DMS 273 (cell line): ENCODE data around the gene PPP2R2C.

Experiments used
- DNase-seq: peaks from one replicate; lab custom pipeline; 2025; ENCODE audit not compliant: unreplicated experiment; lab: John Stamatoyannopoulos, UW

Gene PPP2R2C

DNA sequence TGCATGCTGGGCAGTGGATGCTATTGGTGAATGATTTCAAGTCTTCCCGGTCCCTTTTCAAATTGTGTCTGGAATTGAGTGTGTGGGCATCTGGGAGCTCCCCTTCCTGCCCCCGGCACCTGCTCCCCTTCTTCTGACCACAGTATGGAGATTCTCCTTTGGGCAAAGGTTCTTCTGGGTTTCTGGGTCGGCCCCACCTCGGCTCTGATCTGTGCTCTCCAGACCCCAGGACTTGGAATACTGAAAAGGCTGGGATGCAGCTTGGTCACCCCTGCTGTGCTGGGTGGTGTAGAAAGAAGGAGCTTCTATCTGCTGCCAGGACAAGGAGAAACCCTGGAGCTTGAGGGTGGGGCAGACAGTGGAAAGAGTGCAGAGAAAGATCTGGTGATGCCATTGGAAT lies 124.0 kb downstream of the PPP2R2C start:
- no peak for DNase-seq

DNA sequence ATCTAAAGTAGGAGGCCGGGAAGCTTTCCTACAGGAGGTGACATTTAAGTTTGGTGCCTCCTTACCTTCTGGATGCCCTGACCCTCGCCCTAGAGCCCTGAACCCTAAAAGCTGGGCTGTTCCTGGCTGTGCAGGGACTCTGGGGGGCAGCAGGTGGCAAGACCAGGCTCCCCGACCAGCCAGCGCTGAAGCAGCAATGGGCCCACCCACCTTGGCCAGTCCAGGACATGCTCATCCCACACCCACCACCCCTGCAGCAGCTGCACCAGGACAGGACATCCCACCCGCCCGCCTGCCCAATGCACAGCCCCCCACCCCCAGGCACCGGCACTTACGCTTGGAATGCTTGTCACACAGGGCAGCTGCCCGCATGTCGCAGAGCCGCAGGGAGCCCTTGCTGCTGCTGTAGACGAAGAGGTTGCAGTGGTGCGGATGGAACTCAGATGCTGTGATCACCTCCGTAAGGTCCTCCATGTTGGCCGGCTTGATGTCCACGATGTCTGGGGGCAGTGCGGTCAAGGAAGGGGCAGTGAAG lies 124.8 kb downstream of the PPP2R2C start:
- DNase-seq = no peak

DNA sequence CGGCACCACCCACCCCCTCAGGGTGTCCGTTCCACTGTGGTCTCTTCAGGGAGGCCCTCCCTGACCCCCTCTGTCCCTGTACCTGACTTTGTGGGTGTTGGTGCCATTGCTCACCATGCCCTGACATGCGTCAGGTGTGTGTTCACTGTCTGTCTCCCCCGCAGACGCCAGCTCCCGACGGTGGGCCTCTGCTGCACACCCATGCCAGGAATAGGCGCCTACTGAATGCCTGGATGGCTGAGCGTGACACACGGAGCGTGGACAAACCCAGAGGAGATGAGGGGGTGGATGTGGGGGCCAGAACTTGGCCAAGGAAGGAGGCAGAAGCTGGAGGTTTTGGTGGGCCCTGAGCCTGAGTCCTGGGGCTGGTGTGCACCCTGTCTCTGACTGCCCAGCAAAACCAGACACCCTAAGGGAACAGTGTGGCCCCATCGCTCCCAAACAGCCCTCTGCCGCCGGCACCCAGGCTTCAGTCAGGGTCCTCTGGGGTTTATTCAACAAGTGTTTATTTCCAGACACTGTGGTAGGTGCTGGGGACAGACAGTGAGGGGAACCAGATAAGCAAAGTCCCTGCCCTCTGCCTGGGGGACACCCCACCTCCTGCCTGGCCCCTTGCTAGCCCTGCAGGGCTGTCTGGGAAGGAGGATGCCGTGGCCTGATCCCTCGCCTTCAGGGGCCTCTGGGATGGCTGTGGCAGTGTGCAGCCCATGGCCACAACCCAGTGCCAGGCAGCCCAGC lies 125.9 kb downstream of the PPP2R2C start:
- DNase-seq = no peak

DNA sequence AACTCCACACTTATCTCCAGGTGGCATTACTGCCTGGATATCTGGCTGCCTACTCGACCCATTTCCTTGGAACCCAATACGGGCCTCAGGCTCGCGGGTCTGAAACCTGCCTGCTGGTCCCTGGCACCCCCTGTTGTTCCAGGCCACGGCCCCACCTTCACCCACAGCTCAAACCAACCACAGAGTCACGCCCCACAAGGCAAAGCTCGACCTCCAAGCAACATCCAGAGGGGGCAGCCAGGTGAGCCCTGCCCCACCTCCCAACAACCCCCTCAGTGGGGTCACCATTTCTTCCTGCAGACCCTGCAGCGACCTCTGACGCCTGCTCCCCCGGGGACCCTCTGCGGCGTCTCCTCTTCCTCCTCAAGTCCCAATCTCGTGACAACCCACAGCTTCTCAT lies 126.5 kb downstream of the PPP2R2C start:
- DNase-seq = no peak

DNA sequence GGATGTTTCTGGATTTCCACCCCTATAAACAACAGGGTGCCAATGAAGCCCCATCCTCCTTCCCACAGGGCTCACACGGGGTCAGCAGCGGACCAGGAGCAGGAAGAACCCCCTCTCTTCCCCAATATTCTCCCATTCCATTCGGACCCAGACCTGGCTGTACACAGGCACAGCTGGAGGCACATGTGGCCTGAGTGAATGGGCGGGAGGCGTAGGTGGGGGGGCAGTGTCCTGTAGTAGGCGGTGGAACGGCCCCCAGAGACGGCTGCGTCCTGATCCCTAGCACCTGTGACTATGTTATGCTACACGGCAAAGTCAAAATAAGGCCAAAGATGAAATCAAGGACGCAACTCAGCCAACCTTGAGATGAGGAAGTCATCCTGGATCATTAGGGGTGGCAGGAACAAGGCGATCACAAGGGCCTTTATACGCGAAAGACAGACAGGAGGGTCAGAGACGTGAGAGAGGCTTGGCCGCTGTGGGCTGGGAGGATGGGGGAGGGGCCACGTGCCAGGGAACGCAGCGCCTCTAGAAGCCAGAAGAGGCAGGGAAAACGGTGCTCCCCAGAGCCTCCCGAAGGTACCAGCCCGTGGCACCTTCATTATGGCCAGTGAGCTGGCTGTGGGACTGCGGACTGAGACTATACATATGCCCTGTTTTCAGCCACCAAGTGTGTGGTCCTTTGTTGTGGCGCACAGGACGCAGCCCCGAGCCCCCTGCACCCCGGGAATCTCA lies 127.2 kb downstream of the PPP2R2C start:
- no peak for DNase-seq

DNA sequence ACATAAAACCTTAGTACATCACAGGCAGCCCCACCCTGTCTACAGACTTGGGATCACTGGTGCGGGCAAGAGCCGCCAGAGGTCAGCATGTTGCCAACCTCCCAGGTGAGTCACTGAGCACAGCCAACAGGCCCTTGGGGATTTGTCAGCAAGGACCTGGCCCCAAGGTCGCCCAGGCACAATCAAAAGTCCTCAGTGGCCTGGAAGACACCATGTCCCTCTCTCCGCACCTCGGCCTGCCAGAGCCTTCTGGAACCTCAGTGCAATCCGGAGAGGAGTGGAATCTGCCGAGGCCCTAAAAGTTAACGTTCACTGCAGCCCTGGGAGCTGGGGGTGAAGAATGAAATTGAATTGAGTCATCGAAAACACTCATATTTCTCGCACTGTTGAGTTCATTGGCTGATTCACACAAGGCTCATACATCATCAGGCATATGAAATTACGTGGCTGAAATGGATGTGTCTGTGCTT lies 128.4 kb downstream of the PPP2R2C start:
- DNase-seq = peak; percentile 17

DNA sequence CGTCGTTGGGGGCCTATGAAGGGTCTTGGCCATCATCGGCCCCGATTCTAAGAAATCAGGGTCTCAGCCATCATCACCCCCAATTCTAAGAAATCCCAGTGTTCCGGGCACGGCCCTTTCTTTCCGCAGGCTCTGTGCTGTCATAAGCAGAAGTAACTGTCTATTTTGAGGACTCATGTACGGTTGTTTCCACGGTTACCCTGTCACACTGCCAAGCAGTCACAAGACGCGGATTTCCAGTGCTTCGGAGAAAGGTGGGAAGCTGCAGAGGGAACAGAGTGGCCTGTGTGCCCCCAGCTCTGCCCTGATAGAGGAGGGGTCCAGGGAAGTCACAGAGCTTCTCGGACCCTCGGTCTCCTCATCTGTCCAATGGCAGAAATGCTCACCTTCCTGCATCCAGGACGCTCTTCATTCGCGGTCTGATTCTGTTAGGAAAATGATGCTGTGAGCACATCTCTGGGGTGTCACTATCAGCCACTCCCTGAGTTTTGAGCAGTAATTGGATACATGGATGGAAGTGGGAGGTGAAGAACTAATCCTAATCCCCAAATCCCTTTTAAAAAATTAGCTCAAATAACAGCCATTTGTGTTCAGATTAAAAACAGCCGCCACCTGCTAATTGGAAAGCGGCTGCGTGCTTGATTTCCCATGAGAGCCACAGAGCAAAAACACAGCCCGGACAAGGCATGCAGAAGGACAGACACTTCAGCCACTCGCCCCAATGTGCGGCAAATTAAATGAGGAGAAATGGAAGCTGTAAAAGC lies 129.7 kb downstream of the PPP2R2C start:
- DNase-seq = peak; percentile 64

DNA sequence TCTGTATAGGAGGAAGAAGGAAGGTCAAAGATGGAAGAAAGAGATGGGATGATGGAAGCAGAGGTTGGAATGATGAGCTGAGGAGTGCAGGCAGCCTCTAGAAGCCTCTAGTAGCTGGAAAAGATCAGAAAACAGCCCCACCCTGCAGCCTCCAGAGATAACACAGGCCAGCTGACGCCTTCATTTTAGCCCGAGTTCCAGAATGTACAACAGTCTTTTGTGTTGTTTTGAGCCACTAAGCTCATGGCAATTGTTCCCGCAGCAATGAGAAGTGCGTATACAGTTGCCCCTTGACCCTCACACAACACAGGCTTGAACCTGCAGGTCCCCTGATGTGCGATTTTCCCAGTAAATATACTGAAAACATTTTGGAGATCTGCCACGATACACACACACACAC lies 130.7 kb downstream of the PPP2R2C start:
- DNase-seq = no peak

DNA sequence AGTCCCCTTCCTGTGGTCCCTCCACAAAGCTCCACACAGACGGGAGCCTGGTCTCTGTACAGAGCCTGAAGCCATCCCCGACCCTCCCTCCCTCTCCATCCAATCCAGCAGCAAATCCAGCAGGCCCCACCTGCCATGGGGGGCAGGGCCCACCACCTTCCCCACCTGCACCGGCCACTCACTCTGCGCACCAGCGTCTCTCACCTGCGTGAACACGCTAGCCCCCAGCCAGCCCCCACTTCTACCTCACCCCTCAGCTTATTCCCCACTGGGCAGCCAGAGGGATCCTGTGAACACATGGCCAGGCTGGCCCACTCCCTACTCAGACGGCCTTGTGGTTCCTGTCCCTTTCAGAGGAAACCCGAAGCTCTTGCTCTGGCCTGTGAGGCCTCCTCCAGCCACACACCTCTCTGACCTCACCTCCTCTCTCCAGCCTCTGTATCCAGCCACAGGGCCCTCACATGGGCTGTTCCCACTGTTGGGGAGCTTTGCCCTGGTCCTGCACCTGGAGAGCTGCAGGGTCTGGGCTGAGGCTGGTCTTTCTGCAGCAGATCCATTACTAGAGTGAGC lies 131.9 kb downstream of the PPP2R2C start:
- no peak for DNase-seq

DNA sequence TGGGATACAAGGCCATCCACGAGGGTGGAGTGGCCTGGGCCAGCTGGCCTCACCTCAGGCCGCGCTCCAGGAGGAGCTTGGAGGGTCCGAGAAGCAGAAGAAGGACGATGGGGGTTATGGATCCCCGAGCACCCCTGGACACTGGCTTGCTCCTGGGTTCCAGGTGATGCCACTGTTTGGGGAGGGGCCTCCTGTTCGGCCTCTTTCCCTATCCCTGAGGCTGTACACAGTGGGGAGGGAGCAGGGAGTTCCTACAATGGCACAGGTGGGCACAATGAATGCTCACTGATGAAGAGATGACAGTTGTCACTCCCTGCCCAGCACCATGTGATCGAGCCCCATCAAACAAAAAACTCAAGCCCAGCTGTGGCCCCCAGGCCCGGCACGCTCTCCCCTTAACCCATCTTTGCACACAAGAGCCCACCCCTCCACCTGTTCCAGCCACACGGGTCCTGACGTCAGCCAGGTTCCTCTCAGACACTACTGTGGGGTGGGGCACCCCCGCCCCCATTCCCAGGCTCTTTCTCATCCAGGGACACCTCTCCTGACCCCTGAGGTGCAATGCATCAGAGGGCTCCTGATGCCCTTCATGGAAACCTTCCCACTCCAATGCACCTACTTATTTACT lies 132.5 kb downstream of the PPP2R2C start:
- no peak for DNase-seq

DNA sequence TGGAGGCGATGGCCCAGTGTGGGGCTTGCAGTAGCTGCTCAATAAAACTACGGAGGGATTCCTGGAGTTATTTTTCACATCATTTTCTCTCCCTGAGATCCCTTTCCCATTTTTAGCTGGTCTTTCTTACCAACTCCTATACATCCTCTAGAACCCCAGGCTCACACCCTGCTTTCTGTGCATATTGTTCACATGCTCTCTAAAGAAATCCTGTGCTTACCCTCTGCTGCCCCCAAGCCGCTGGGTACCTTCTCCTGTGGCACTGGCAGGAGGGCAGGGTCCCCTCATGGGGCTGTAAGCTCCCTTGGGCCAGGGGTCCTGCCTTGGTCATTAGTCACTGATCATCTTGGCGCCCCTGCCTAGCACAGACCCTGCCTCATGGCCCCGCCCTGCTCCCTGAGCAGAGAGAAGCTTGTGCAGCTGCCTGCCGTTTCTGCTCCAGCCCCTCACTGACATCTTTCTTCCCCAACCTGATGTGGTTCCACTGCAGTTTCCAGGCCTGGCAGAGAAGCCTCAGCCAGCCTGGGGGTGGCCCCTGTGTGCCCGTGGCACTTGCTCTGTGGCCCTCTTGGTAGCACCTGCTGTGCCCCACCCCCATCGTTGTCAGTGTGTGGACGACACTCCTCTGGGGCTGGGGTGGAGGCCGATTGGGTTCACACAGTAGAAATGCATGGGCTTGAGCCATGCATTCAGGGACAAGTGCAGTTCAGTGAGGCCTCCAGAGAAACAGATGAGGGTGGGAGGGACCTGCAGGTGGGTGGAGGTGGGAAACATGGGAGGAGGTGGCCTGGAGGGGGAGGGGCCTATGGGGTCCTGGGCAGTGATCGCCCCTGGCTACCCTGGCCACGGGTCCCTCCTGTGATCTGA lies 133.2 kb downstream of the PPP2R2C start:
- no peak for DNase-seq

DNA sequence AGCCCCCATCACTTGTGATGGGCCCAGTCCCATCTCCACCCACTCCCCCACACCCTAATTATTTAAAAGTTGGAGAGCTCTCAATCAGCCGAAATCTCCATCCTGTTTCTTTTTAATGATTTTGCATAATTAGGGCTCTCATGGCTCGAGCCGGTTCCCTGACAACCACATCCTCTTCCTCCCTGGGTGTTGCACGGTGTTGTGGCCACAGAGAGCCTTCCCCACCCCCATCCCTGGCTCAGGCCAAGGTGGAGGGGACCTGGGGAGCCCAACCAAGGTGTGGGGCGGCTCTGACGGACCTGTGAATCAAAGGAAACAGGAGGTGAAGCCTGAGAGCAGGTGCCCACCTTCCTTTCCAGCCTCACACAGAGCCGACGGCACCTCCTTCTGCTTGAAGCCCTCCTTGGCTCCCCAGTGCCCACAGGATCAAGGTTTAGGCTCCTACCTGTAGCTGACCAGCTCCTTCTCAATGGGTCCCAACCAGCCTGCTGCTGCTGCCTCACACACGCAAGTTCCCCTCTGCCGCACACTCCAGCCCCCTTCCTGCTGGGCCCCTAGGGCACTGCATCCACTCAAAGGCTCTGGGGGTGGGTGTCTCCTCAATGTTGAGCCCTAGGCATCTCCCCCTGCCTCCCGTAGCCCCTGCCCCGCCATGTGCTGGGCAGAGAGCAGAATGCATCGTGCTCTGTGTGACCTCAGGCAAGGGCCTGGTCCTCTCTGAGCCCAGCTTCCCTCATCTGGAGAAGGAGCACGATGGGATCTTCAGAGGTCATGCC lies 134.1 kb downstream of the PPP2R2C start:
- no peak for DNase-seq

DNA sequence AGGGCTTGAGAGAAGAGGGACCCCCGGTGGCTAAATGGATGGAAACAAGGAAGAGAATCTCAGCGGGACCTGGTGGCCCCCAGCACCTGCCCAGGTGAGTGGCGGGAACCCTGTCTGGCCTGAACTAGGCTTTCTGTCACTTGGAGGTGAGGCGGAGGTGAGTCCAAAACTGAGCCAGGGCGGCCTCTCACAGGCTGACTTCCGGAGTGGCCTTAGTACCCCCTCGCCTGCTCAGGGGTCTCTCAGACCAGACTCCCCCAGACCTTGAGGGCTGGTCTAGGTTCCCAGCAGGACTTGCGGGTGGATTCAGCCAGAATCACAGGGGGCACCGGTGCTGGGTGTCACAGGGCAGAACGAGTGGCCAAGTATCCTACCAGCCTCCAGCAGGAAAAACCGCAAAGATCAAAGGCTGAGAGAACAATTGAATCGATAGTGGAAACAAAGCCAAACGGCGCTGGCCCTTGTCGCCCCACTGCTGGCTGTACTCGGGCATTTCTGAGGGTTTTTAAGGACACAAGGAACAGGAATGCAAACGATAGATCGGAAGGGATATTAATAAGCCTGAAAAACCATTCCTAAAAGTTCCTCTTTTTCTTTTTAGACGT lies 135.0 kb downstream of the PPP2R2C start:
- DNase-seq = no peak

DNA sequence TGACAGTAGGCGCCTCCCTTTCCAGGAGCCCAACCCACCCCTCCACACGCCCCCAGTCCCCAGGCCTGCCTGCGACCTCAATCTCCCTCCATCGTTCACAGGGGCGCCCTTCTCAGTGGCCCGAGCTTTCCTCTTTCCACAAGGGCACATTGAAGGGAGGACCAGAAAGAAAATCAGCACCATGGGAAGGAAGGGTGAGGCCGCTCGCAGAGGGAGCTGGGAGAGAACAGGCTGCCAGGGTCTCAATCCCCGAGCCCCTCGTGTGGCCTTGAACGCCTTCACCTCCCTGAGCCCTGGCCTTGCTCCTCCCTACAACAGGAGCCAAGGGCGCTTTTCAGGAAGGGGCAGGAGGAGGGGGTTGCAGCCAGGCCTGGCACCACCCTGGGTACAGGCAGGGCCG lies 136.2 kb downstream of the PPP2R2C start:
- DNase-seq = no peak

DNA sequence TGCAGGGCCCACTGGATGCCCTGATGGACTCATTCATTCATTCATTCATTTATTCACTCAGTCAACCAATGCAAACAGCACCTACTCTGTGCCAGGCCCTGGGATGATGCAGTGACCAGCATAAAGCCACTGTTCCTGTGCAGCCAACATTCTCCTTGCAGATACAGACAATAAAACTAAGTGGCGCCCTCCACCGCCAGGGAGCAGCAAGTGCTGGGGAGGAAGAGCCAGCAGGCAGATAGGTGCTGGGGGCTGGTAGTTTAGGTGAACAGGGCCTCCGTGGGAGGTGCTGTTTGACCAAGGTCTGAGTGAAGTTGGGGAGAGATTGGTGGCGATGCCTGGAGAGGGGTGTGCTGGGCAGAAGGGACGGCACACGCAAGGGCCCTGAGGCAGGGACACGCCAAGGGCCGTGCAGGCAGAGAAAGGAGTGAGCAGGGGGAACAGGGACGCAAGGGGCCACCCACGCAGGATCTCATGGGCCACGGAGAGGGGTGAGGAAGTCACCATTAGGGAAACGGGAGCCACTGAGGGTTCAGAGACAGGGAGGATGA lies 137.3 kb downstream of the PPP2R2C start:
- peak; percentile 11 for DNase-seq

DNA sequence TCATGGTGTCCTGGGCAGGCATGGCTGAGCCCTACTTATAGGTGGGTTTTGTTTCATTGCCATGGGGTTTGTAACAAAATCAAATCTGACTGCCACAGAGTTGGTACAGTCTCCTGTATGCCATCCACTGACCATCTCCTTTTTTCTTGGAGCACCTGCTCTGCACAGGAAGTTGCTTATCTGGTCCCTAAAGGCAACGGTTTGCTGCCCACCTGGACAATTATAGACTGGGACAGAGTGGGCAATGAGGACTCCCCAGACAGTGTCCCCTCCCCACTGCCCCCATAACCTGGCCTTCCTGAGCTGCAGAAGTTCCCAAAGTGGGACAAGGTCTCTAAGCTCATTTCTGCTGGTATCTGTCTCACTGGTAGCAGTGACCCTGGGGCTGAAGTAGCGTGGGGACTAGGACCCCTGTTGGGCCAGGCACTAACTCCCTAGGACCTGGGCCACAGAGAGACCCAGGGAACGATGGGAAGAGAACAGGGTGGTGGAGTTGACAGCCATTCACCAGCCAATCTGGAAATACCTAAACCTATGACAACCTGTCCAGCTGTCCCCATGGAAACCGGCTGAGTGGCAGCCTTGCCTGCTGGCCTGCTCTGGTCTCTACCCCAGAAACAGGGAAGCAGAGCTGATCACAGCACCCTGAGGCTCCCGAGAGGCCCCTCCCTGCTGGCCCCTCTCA lies 138.1 kb downstream of the PPP2R2C start:
- no peak for DNase-seq

DNA sequence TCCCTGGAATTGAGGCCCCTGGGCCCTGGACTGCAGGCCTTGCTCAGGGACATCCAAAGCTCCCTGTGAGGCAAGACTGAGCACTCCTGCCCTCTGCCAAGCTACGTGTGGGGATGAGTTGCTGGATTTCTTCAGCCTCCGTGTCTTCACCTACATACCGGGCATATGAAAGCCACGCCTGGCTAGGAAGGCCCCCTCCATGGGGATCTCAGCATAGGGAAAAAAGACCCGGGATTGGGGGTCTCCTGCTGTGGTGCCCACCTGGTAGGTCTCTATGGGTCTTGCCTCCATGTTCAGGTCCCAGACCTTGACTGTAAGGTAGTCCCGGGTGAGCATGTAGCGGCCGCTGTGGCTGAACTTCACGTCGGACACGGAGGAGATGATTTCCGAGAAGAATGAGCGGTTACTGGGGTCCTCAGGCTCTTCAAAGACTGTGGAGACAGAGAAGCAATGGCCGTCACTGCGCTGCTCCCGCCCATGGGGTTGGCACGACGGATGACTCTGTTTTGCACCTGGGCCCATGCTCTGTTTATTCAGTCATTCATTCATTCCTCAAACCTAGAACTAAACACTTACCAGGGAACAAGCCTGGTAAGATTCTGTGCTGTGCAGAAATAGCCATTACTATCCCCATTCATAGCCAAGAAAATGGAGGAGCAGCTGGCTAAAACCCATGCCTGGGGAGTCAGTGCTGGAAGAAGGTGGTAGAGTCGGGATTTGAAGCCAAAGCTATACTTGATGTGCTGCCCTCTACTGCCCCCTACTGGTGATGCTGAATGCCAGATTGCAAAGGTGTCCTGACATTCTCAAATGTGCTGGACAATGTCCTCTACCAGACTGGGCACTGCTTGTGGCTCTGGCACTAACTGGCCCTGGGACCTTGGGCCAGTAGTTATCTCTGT lies 138.9 kb downstream of the PPP2R2C start:
- DNase-seq = peak; percentile 45
